Neuron (in vitro differentiated cells): Measurements from ENCODE around the gene PPIL1.

ENCODE experiments used
- H2AFZ ChIP-seq: one replicate; pipeline ENCODE4 v1.6.1; 2013; ENCODE audit warnings: low read depth, mild to moderate bottlenecking, inconsistent platforms, low read length, moderate library complexity
- H3K27me3 ChIP-seq: one replicate; pipeline ENCODE4 v1.6.1; 2013; ENCODE audit warnings: low read length; ENCODE audit not compliant: insufficient read depth
- H3K36me3 ChIP-seq: one replicate; pipeline ENCODE4 v1.6.1; 2013; ENCODE audit warnings: low read length; ENCODE audit not compliant: insufficient read depth
- H3K4me1 ChIP-seq: one replicate; pipeline ENCODE4 v1.6.1; 2013; ENCODE audit warnings: low read length; ENCODE audit not compliant: insufficient read depth
- H3K4me3 ChIP-seq: 2 replicates; pipeline ENCODE4 v1.5.1; 2013; ENCODE audit warnings: mild to moderate bottlenecking, low read length, moderate library complexity
- H3K9me3 ChIP-seq: one replicate; pipeline ENCODE4 v1.6.1; 2013; ENCODE audit warnings: low read length

Gene PPIL1

DNA sequence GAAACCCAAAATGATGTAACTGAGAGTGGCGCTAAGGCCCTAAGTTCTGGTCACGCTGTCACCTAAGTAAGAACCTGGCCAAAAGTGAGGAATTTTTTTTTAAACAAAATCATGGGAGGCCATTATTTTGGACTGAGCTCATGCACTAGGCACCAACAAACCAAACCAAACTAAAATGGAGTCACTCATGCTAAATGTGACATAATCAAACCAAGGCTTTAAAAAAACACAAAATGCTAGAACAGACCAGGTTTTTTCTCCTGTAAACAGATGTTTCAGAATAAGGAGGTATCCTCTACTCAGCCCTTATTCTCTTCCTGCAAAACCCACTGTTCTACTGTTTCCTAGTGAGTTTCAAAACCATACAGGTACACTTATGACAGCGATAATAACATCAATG is 10.0 kb upstream of the PPIL1 start:
- Histone ChIP-seq H3K4me1 (peaks cover 6% of the 10 kb centered on the region), H3K36me3 (no peaks in the 10 kb centered on the region), H3K9me3 (peaks cover 2% of the 10 kb centered on the region), H3K27me3 (no peaks in the 10 kb centered on the region), H2AFZ (peak overlapping the region; percentile 96), H3K4me3 (no peak overlapping the region)

- Histone ChIP-seq H3K9me3 (no peaks in the 10 kb centered on the region), H3K4me1 (peaks cover 19% of the 10 kb centered on the region), H2AFZ (peak overlapping the region; percentile 55), H3K27me3 (no peaks in the 10 kb centered on the region), H3K36me3 (peaks cover 18% of the 10 kb centered on the region), H3K4me3 (peak overlapping the region; percentile 87)
These were observed 639 bp upstream of the PPIL1 start for GRCh38 chr6:36875250-36875633.

DNA sequence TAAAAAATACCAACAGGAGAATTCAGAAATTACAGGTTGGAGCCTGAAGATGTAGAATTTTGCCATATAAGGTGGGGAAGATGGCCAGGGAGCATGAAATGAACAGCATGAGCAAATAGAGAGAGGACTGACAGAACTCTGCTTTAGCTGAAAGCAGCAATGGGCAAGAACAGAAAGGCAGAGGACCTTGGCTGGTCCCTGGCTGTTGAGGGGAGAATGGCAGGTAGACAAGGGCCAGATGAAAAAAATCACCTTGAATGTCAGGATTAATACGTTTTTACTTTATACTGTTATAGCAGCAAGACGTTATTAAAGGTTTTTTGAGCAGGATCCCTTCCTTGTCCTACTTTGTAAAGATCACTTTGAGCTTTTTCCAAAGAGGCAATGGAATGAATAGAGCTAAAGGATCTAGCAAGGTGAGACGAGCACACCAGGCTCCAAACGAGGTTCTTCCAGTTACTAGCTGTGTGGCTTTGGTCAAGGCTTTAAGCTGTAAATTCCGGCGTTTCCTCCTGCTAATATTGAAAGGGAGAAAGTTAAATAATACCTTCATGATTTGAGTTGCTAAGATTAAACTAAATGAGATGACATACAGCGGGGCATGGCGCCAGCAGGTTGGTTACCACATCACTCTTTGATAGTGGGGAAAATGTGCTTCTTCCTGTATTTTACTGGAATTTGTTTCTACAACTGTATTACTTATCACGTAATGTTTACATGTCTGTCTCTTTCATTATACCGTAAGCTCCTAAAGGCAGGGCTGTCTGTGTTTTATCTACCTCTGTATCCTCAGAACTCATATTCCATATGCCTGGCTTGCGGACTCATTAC is 776 bp downstream of the PPIL1 start:
- no peaks in the 10 kb centered on the region for H3K9me3 ChIP-seq
- H3K4me1 ChIP-seq: peaks cover 19% of the 10 kb centered on the region
- H3K36me3 ChIP-seq: peaks cover 29% of the 10 kb centered on the region

DNA sequence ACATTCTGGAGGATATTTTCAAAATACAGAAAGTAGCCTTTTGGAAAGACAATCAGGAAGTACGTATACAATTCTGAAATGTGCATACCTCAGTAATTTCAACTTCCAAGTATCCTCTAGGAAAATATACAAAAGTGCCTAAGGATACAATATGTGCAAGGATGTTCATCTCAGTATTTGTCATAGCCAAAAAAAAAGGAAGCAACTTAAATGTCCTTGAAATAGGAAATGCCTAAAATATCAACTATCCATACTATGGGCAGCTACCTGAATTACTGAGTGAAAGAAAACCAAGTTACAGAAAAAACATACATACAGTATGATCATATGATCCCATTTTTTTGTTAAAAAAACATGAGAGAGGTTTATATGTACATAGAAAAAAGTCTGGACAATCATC is 1.5 kb downstream of the PPIL1 start:
- H3K9me3 ChIP-seq: no peaks in the 10 kb centered on the region
- no peak overlapping the region for H2AFZ ChIP-seq
- peaks cover 31% of the 10 kb centered on the region for H3K36me3 ChIP-seq
- H3K4me3 ChIP-seq: peak overlapping the region; percentile 87
- peaks cover 19% of the 10 kb centered on the region for H3K4me1 ChIP-seq
- no peaks in the 10 kb centered on the region for H3K27me3 ChIP-seq

More for the DNA sequence above, 776 bp downstream of the PPIL1 start:
- no peaks in the 10 kb centered on the region for H3K27me3 ChIP-seq
- H3K4me3 ChIP-seq: peak overlapping the region; percentile 87
- peak overlapping the region; percentile 55 for H2AFZ ChIP-seq

- Histone ChIP-seq H3K9me3 (no peaks in the 10 kb centered on the region), H3K4me3 (no peak overlapping the region), H3K4me1 (peaks cover 19% of the 10 kb centered on the region), H2AFZ (no peak overlapping the region), H3K27me3 (no peaks in the 10 kb centered on the region), H3K36me3 (peaks cover 41% of the 10 kb centered on the region)
These were observed 2.9 kb downstream of the PPIL1 start for GRCh38 chr6:36871686-36872085.

- no peaks in the 10 kb centered on the region for H3K4me1 ChIP-seq
- no peaks in the 10 kb centered on the region for H3K27me3 ChIP-seq
- no peak overlapping the region for H2AFZ ChIP-seq
- H3K4me3 ChIP-seq: no peak overlapping the region
- peaks cover 67% of the 10 kb centered on the region for H3K36me3 ChIP-seq
- peaks cover 2% of the 10 kb centered on the region for H3K9me3 ChIP-seq
These were observed 7.0 kb downstream of the PPIL1 start for GRCh38 chr6:36867471-36868224.

DNA sequence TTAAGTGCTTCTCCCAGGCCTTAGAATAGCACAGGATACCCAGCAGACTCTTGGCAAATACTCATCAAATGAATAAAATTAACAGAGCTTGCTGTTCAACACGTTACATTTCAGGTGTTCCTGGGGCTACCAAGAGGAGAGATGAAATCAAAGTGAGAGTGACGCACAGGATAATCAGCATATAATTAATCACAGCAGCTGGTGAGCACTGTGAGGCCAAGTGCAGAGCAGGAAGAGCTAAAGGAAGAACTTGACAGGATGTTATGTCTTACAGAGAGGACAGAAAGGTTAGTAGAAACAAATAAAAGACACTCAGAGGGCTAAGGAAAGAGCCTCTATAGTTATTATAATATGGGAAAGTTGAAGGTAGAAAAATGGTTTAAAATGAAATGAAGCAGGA is 8.8 kb downstream of the PPIL1 start:
- H3K4me3 ChIP-seq: no peak overlapping the region
- H2AFZ ChIP-seq: no peak overlapping the region
- no peaks in the 10 kb centered on the region for H3K27me3 ChIP-seq
- H3K4me1 ChIP-seq: no peaks in the 10 kb centered on the region
- peaks cover 2% of the 10 kb centered on the region for H3K9me3 ChIP-seq
- H3K36me3 ChIP-seq: peaks cover 68% of the 10 kb centered on the region

- H2AFZ ChIP-seq: no peak overlapping the region
- no peaks in the 10 kb centered on the region for H3K27me3 ChIP-seq
- H3K4me1 ChIP-seq: no peaks in the 10 kb centered on the region
- H3K36me3 ChIP-seq: peaks cover 55% of the 10 kb centered on the region
- peaks cover 2% of the 10 kb centered on the region for H3K9me3 ChIP-seq
- H3K4me3 ChIP-seq: no peak overlapping the region
These were observed 10.7 kb downstream of the PPIL1 start for GRCh38 chr6:36863670-36864540.

GRCh38 chr6:36862848-36863382 is 11.7 kb downstream of the PPIL1 start:
- Histone ChIP-seq H3K36me3 (peaks cover 53% of the 10 kb centered on the region), H3K4me1 (peaks cover 7% of the 10 kb centered on the region), H2AFZ (no peak overlapping the region), H3K4me3 (no peak overlapping the region), H3K27me3 (no peaks in the 10 kb centered on the region), H3K9me3 (peaks cover 2% of the 10 kb centered on the region)

DNA sequence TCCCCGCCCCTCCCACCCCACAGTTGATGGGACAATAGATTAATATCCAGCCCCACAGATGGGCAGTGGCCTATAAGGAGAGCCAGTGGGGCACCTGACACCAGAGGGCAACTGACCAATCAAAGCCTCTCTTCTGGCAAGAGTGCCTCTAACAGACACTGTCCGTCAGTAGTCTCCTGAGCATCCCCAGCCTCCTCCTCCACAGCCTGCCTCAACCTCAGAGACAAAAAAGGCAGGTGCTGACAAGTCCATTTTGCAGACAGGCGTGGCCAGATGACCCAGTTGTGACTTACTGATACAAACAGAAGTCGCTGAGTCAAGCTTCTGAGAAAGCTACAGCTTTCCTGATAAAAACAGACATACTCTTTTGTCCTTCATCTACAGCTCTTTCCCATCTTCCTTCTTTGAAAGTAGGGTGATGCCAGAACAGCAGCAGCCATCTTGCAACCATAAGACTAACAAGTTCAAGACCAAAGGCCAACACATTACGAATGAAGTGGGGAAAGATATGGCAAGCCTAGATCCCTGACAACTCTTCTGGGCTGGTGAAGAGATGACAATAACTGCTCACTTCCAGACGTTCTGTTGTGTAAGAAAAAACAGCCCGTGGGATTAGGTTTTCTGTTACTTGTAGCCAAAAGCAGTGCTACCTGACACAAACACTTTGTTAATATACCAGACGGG is 12.3 kb downstream of the PPIL1 start:
- no peaks in the 10 kb centered on the region for H3K27me3 ChIP-seq
- no peak overlapping the region for H3K4me3 ChIP-seq
- H3K36me3 ChIP-seq: peaks cover 47% of the 10 kb centered on the region
- H3K4me1 ChIP-seq: peaks cover 7% of the 10 kb centered on the region
- peaks cover 2% of the 10 kb centered on the region for H3K9me3 ChIP-seq
- H2AFZ ChIP-seq: no peak overlapping the region

DNA sequence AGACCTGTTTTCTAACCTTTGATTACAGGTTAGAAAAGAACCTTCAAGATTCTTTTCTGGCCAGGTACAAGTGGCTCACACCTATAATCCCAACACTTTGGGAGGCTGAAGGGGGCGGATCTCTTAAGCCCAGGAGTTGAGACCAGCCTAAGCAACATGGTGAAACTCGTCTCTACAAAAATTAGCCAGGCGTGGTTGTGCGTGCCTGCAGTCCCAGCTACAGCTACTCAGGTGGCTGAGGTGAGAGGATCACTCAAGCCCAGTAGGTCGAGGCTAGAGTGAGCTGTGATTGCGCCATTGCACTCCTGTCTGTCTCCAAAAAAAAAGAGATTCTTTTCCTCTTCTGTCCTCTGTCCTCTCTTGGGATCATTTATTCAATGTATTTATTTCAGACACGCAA is 14.5 kb downstream of the PPIL1 start:
- H3K9me3 ChIP-seq: peaks cover 2% of the 10 kb centered on the region
- H3K36me3 ChIP-seq: peaks cover 50% of the 10 kb centered on the region
- no peaks in the 10 kb centered on the region for H3K27me3 ChIP-seq
- H3K4me3 ChIP-seq: no peak overlapping the region
- H2AFZ ChIP-seq: no peak overlapping the region
- H3K4me1 ChIP-seq: peaks cover 7% of the 10 kb centered on the region

DNA sequence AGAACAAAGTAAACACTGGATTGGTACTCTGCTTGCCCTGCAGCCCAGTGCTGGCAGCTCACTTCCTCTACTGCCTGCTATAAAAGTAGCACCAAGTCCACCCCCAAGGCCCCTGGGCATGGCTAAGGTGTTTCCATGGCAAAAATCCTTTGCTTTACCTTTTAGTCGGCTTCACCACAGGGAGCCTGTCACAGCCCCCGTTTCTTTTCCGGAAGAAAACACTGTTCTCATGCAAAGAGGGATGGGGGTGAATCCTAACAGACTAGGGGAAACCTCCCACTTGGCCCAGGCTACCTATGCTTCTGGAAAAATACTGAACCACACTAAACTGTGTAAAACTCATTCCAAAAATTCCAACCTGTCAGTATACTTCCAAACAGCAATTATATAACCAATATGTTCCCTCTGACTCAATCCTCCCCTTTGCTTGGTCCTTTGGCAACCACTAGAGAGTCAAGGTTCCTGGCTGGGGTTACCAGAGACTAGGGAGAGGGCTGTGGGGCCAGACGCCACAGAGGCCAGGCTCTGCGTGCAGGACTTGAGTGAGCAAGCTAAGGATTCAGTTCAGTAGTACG is 16.1 kb downstream of the PPIL1 start:
- no peak overlapping the region for H3K4me3 ChIP-seq
- H2AFZ ChIP-seq: no peak overlapping the region
- H3K4me1 ChIP-seq: peaks cover 7% of the 10 kb centered on the region
- H3K27me3 ChIP-seq: no peaks in the 10 kb centered on the region
- H3K36me3 ChIP-seq: peaks cover 51% of the 10 kb centered on the region
- peaks cover 2% of the 10 kb centered on the region for H3K9me3 ChIP-seq
